Activated naive CD4-positive, alpha-beta T cell treated with anti-CD3 and anti-CD28 coated beads, Interleukin-2, amount 50 U/mL, for 24 hours (primary cell): ENCODE results near the gene DBP.
A peak's percentile ranks its signal among the peaks of the same experiment; 100 is the strongest.

Experiments
- H3K27ac Mint-ChIP-seq: one replicate; pipeline ENCODE4 v1.8.0; 2021; ENCODE audit warnings: mild to moderate bottlenecking, mixed read lengths
- H3K27me3 Mint-ChIP-seq: one replicate; pipeline ENCODE4 v1.8.0; 2021; ENCODE audit warnings: mixed read lengths
- H3K36me3 Mint-ChIP-seq: one replicate; pipeline ENCODE4 v1.8.0; 2021; ENCODE audit warnings: mixed read lengths
- H3K4me1 Mint-ChIP-seq: one replicate; pipeline ENCODE4 v1.8.0; 2021; ENCODE audit warnings: mixed read lengths
- H3K4me3 Mint-ChIP-seq: one replicate; pipeline ENCODE4 v1.8.0; 2021; ENCODE audit warnings: mild to moderate bottlenecking, mixed read lengths
- H3K9me3 Mint-ChIP-seq: one replicate; pipeline ENCODE4 v1.8.0; 2021; ENCODE audit warnings: mixed read lengths

The DBP gene

GRCh38 chr19:48616041-48616436, 21.1 kb downstream of the DBP start:
- peak overlapping the region; percentile 79 for H3K27ac Mint-ChIP-seq
- peak overlapping the region; percentile 96 for H3K4me3 Mint-ChIP-seq
- H3K27me3 Mint-ChIP-seq, result no peaks in the 10 kb centered on the region
- peaks cover 28% of the 10 kb centered on the region for H3K4me1 Mint-ChIP-seq
- peaks cover 28% of the 10 kb centered on the region for H3K36me3 Mint-ChIP-seq
- H3K9me3 Mint-ChIP-seq, result no peaks in the 10 kb centered on the region

- peaks cover 28% of the 10 kb centered on the region for H3K36me3 Mint-ChIP-seq
- peak overlapping the region; percentile 96 for H3K4me3 Mint-ChIP-seq
- H3K27ac Mint-ChIP-seq, result peak overlapping the region; percentile 72
- peaks cover 28% of the 10 kb centered on the region for H3K4me1 Mint-ChIP-seq
- H3K9me3 Mint-ChIP-seq, result no peaks in the 10 kb centered on the region
- no peaks in the 10 kb centered on the region for H3K27me3 Mint-ChIP-seq
Observed at GRCh38 chr19:48615231-48616040, 21.7 kb downstream of the DBP start.

GRCh38 chr19:48614436-48615230, 22.5 kb downstream of the DBP start, which contains the start of gene FAM83E:
FAM83E (minus strand) TSS chr19:48615076; CDS start chr19:48613372, 1,704 bp downstream.
- H3K36me3 Mint-ChIP-seq, result peaks cover 26% of the 10 kb centered on the region
- H3K4me1 Mint-ChIP-seq, result peaks cover 21% of the 10 kb centered on the region
- H3K27me3 Mint-ChIP-seq, result no peaks in the 10 kb centered on the region
- H3K27ac Mint-ChIP-seq, result peak within 1 kb of the TSS; percentile 77
- no peaks in the 10 kb centered on the region for H3K9me3 Mint-ChIP-seq
- H3K4me3 Mint-ChIP-seq, result peak within 1 kb of the TSS; percentile 96

- H3K36me3 Mint-ChIP-seq, result peaks cover 24% of the 10 kb centered on the region
- no peaks in the 10 kb centered on the region for H3K9me3 Mint-ChIP-seq
- H3K4me3 Mint-ChIP-seq, result no peak overlapping the region
- H3K27me3 Mint-ChIP-seq, result no peaks in the 10 kb centered on the region
- peaks cover 19% of the 10 kb centered on the region for H3K4me1 Mint-ChIP-seq
- peak overlapping the region; percentile 77 for H3K27ac Mint-ChIP-seq
Observed at GRCh38 chr19:48613852-48614435, 23.2 kb downstream of the DBP start.

GRCh38 chr19:48613024-48613851, 23.9 kb downstream of the DBP start:
- Mint-ChIP-seq H3K36me3 (peaks cover 19% of the 10 kb centered on the region), H3K4me3 (no peak overlapping the region), H3K27ac (peak overlapping the region; percentile 15), H3K9me3 (no peaks in the 10 kb centered on the region), H3K4me1 (peaks cover 22% of the 10 kb centered on the region), H3K27me3 (no peaks in the 10 kb centered on the region)

GRCh38 chr19:48611872-48612271, 25.3 kb downstream of the DBP start:
- H3K27me3 Mint-ChIP-seq, result no peaks in the 10 kb centered on the region
- H3K4me1 Mint-ChIP-seq, result peaks cover 16% of the 10 kb centered on the region
- H3K9me3 Mint-ChIP-seq, result no peaks in the 10 kb centered on the region
- H3K4me3 Mint-ChIP-seq, result no peak overlapping the region
- peaks cover 9% of the 10 kb centered on the region for H3K36me3 Mint-ChIP-seq
- peak overlapping the region; percentile 65 for H3K27ac Mint-ChIP-seq

GRCh38 chr19:48609571-48610108, 27.5 kb downstream of the DBP start:
- H3K27ac Mint-ChIP-seq, result no peak overlapping the region
- no peaks in the 10 kb centered on the region for H3K27me3 Mint-ChIP-seq
- no peaks in the 10 kb centered on the region for H3K36me3 Mint-ChIP-seq
- no peak overlapping the region for H3K4me3 Mint-ChIP-seq
- H3K4me1 Mint-ChIP-seq, result peaks cover 10% of the 10 kb centered on the region
- H3K9me3 Mint-ChIP-seq, result no peaks in the 10 kb centered on the region

GRCh38 chr19:48608798-48609263, 28.3 kb downstream of the DBP start:
- Mint-ChIP-seq H3K4me1 (peaks cover 6% of the 10 kb centered on the region), H3K4me3 (no peak overlapping the region), H3K27ac (no peak overlapping the region), H3K9me3 (no peaks in the 10 kb centered on the region), H3K36me3 (no peaks in the 10 kb centered on the region), H3K27me3 (no peaks in the 10 kb centered on the region)

- H3K27me3 Mint-ChIP-seq, result no peaks in the 10 kb centered on the region
- H3K9me3 Mint-ChIP-seq, result no peaks in the 10 kb centered on the region
- no peak overlapping the region for H3K27ac Mint-ChIP-seq
- H3K4me3 Mint-ChIP-seq, result no peak overlapping the region
- H3K36me3 Mint-ChIP-seq, result no peaks in the 10 kb centered on the region
- H3K4me1 Mint-ChIP-seq, result peaks cover 4% of the 10 kb centered on the region
Observed at GRCh38 chr19:48607359-48607755, 29.8 kb downstream of the DBP start.

GRCh38 chr19:48606463-48607358, 30.5 kb downstream of the DBP start, which contains the start of gene SPACA4:
SPACA4 (plus strand) TSS chr19:48606742; CDS start chr19:48606979, 237 bp downstream.
- Mint-ChIP-seq H3K9me3 (no peaks in the 10 kb centered on the region), H3K27me3 (no peaks in the 10 kb centered on the region), H3K4me1 (peaks cover 4% of the 10 kb centered on the region)

GRCh38 chr19:48603850-48604249, 33.3 kb downstream of the DBP start:
- no peak overlapping the region for H3K4me3 Mint-ChIP-seq
- H3K36me3 Mint-ChIP-seq, result no peaks in the 10 kb centered on the region
- H3K9me3 Mint-ChIP-seq, result no peaks in the 10 kb centered on the region
- no peaks in the 10 kb centered on the region for H3K27me3 Mint-ChIP-seq
- no peak overlapping the region for H3K27ac Mint-ChIP-seq
- peaks cover 2% of the 10 kb centered on the region for H3K4me1 Mint-ChIP-seq

More at GRCh38 chr19:48606463-48607358, 30.5 kb downstream of the DBP start, which contains the start of gene SPACA4:
- Mint-ChIP-seq H3K4me3 (no peak within 1 kb of the TSS), H3K27ac (no peak within 1 kb of the TSS), H3K36me3 (no peaks in the 10 kb centered on the region)

- Mint-ChIP-seq H3K4me3 (no peak overlapping the region), H3K27me3 (no peaks in the 10 kb centered on the region), H3K36me3 (no peaks in the 10 kb centered on the region), H3K9me3 (no peaks in the 10 kb centered on the region), H3K27ac (no peak overlapping the region), H3K4me1 (no peaks in the 10 kb centered on the region)
Observed at GRCh38 chr19:48603449-48603848, 33.7 kb downstream of the DBP start.

- Mint-ChIP-seq H3K4me3 (no peak overlapping the region), H3K9me3 (no peaks in the 10 kb centered on the region), H3K27me3 (no peaks in the 10 kb centered on the region), H3K27ac (no peak overlapping the region), H3K4me1 (no peaks in the 10 kb centered on the region), H3K36me3 (no peaks in the 10 kb centered on the region)
Observed at GRCh38 chr19:48603001-48603400, 34.2 kb downstream of the DBP start.
